HepG2 (cell line): ENCODE measurements around the gene DNTTIP2. TPM values are rescaled to one million over a fixed set of nuclear protein-coding genes. Genes with fewer than 3 reads are reported as not detected.

ENCODE experiments used
- CSRNP2 ChIP-seq: sonication (generic); formaldehyde crosslinking; conservative IDR thresholded peaks from 2 replicates; pipeline ENCODE4 v1.8.0; 2022; ENCODE audit warnings: low read depth, missing genetic modification reagents
- GLI4 ChIP-seq: sonication (generic); formaldehyde crosslinking; IDR thresholded peaks from 2 replicates; pipeline ENCODE4 v1.5.1; 2020; ENCODE audit warnings: missing genetic modification reagents, mild to moderate bottlenecking, moderate library complexity, borderline replicate concordance
- HMGA1 ChIP-seq: sonication (generic); formaldehyde crosslinking; conservative IDR thresholded peaks from 2 replicates; pipeline ENCODE4 v1.4.0; 2020; ENCODE audit warnings: missing genetic modification reagents
- MTF1 ChIP-seq: sonication (generic); formaldehyde crosslinking; IDR thresholded peaks from 2 replicates; pipeline ENCODE4 v1.5.0; 2020; ENCODE audit warnings: missing genetic modification reagents
- MZF1 ChIP-seq: sonication (generic); formaldehyde crosslinking; IDR thresholded peaks from 2 replicates; pipeline ENCODE4 v1.8.1; 2023; ENCODE audit warnings: mild to moderate bottlenecking, missing genetic modification reagents, borderline replicate concordance
- NFRKB ChIP-seq: fragments of 450-650 bp; IDR thresholded peaks from 2 replicates; pipeline ENCODE4 v1.6.1; 2017
- PAXIP1 ChIP-seq: sonication (generic); formaldehyde crosslinking; conservative IDR thresholded peaks from 2 replicates; pipeline ENCODE4 v1.4.0; 2020; ENCODE audit warnings: mild to moderate bottlenecking, missing genetic modification reagents, moderate library complexity
- PTBP1 ChIP-seq: fragments of 200-400 bp; formaldehyde crosslinking; IDR thresholded peaks from 2 replicates; pipeline ENCODE4 v1.6.1; 2018; ENCODE audit warnings: low read length, low read depth; ENCODE audit not compliant: poor library complexity, severe bottlenecking
- SMYD3 ChIP-seq: sonication (generic); formaldehyde crosslinking; IDR thresholded peaks from 2 replicates; pipeline ENCODE4 v1.8.1; 2023; ENCODE audit warnings: mild to moderate bottlenecking, missing genetic modification reagents
- STAG1 ChIP-seq: sonication (generic); formaldehyde crosslinking; IDR thresholded peaks from 2 replicates; pipeline ENCODE4 v1.4.0; 2020; ENCODE audit warnings: missing genetic modification reagents
- ZBTB26 ChIP-seq: IDR thresholded peaks from 2 replicates; pipeline ENCODE4 v1.6.1; 2016; ENCODE audit warnings: missing compliant biosample characterization, missing genetic modification reagents, borderline replicate concordance
- ZFP82 ChIP-seq: sonication (generic); formaldehyde crosslinking; IDR thresholded peaks from 2 replicates; pipeline ENCODE4 v1.5.1; 2020; ENCODE audit warnings: mild to moderate bottlenecking, missing genetic modification reagents, borderline replicate concordance
- ZKSCAN5 ChIP-seq: sonication (generic); formaldehyde crosslinking; IDR thresholded peaks from 2 replicates; pipeline ENCODE4 v1.5.1; 2020; ENCODE audit warnings: mild to moderate bottlenecking, missing genetic modification reagents
- ZNF121 ChIP-seq: sonication (generic); formaldehyde crosslinking; IDR thresholded peaks from 2 replicates; pipeline ENCODE4 v1.5.0; 2020; ENCODE audit warnings: mild to moderate bottlenecking, missing genetic modification reagents
- ZNF260 ChIP-seq: sonication (generic); formaldehyde crosslinking; IDR thresholded peaks from 2 replicates; pipeline ENCODE4 v1.4.0; 2020; ENCODE audit warnings: missing genetic modification reagents, low read depth, mild to moderate bottlenecking, borderline replicate concordance
- ZNF589 ChIP-seq: sonication (generic); formaldehyde crosslinking; conservative IDR thresholded peaks from 2 replicates; pipeline ENCODE4 v1.8.0; 2022; ENCODE audit warnings: mild to moderate bottlenecking, moderate library complexity, missing genetic modification reagents
- ZNF660 ChIP-seq: sonication (generic); formaldehyde crosslinking; IDR thresholded peaks from 2 replicates; pipeline ENCODE4 v1.5.1; 2020; ENCODE audit warnings: mild to moderate bottlenecking, low read depth, missing genetic modification reagents, borderline replicate concordance
- ZNF704 ChIP-seq: sonication (generic); formaldehyde crosslinking; IDR thresholded peaks from 2 replicates; pipeline ENCODE4 v1.8.1; 2023; ENCODE audit warnings: mild to moderate bottlenecking, inconsistent platforms, moderate library complexity, missing genetic modification reagents, borderline replicate concordance
- ZNF777 ChIP-seq: sonication (generic); formaldehyde crosslinking; IDR thresholded peaks from 2 replicates; pipeline ENCODE4 v1.4.0; 2020; ENCODE audit warnings: missing genetic modification reagents
- ZNF781 ChIP-seq: sonication (generic); formaldehyde crosslinking; IDR thresholded peaks from 2 replicates; pipeline ENCODE4 v1.5.1; 2020; ENCODE audit warnings: borderline replicate concordance, mild to moderate bottlenecking, missing genetic modification reagents; ENCODE audit errors: not compliant biosample characterization
- ZNF816 ChIP-seq: sonication (generic); formaldehyde crosslinking; IDR thresholded peaks from 2 replicates; pipeline ENCODE4 v1.8.0; 2022; ENCODE audit warnings: missing genetic modification reagents, mild to moderate bottlenecking, borderline replicate concordance
- ZSCAN22 ChIP-seq: sonication (generic); formaldehyde crosslinking; IDR thresholded peaks from 2 replicates; pipeline ENCODE4 v1.4.0; 2020; ENCODE audit warnings: mild to moderate bottlenecking, missing genetic modification reagents
- polyA plus RNA-seq, 8 experiments: library from polyadenylated mRNA; depleted of rRNA in 3 of 8; stranded (reverse) in 7 of 8; unstranded in 1 of 8; fragments of >200 nt; fragmentation: Illumina TruSeq in 4 of 8; extraction: Trizol in 4 of 8; gene quantifications; 2 replicates each; pipeline versions ENCODE4 v1.2.1 to v1.2.3, GENCODE V29; 2011 to 2016; ENCODE audit warnings: low read depth in 4 of 8, missing spikeins in 1 of 8, mixed read lengths in 1 of 8; ENCODE audit not compliant: insufficient read depth in 1 of 8
- total RNA-seq, 5 experiments: library from RNA; depleted of rRNA; stranded (reverse); fragments of >200 nt; fragmentation: Illumina TruSeq; extraction: Trizol; gene quantifications; 2 replicates each; pipeline ENCODE4 v1.2.3, GENCODE V29; 2016; ENCODE audit warnings: low read depth in 1 of 5

Gene DNTTIP2
- total and polyA plus RNA-seq, 2 of the 13 experiments (the other 11 are each of a cell fraction or from before 2014, with no cell fraction given), result 11.4 to 63.3 TPM

- peak; percentile 65; the same call in 1 of the 2 replicates for TF ChIP-seq ZBTB26 (CRISPR knock-in tag)
- no peak for TF ChIP-seq ZFP82 (CRISPR knock-in tag)
- TF ChIP-seq ZKSCAN5, result no peak
- no peak for TF ChIP-seq HMGA1 (CRISPR knock-in tag)
- TF ChIP-seq PAXIP1, result 0 out of 2 replicates have a peak, but pooled peaks have one; percentile 21
- TF ChIP-seq GLI4, result no peak; the same call in 1 of the 2 replicates
- peak; percentile 59; the same call in 1 of the 2 replicates for TF ChIP-seq SMYD3 (CRISPR knock-in tag)
- TF ChIP-seq MZF1 (CRISPR knock-in tag), result no peak
- TF ChIP-seq ZNF777 (CRISPR knock-in tag), result no peak
- TF ChIP-seq ZNF660 (CRISPR knock-in tag), result no peak
- no peak for TF ChIP-seq ZNF121
- TF ChIP-seq ZNF260, result no peak
- TF ChIP-seq STAG1 (CRISPR knock-in tag), result no peak; the same call in 1 of the 2 replicates
- peak; percentile 65; the same call in 1 of the 2 replicates for TF ChIP-seq ZNF704
- no peak for TF ChIP-seq CSRNP2 (CRISPR knock-in tag)
- no peak for TF ChIP-seq ZSCAN22
- no peak; the same call in 1 of the 2 replicates for TF ChIP-seq MTF1 (CRISPR knock-in tag)
- TF ChIP-seq ZNF816 (CRISPR knock-in tag), result peak; percentile 40; the same call in 1 of the 2 replicates
- peak; percentile 36 for TF ChIP-seq ZNF781
- no peak for TF ChIP-seq NFRKB
- TF ChIP-seq PTBP1, result no peak
- TF ChIP-seq ZNF589, result no peak
Measured at GRCh38 chr1:93878889-93879586, at the start of gene DNTTIP2 (continued).
